Mesenchymal stem cell (in vitro differentiated cells and primary cell): ENCODE data around the gene C8A.

Experiments used
- DNase-seq: peaks from one replicate; pipeline ENCODE4 v3.0.0-alpha.2; 2013
- H2AFZ ChIP-seq: one replicate; pipeline ENCODE4 v1.6.1; 2013; ENCODE audit warnings: low read depth, mild to moderate bottlenecking, control low read depth, inconsistent platforms, low read length, moderate library complexity
- H2AK5ac ChIP-seq: 2 replicates; pipeline ENCODE4 v1.6.1; 2013; ENCODE audit warnings: low read length, moderate library complexity, mild to moderate bottlenecking, inconsistent platforms; ENCODE audit not compliant: severe bottlenecking
- H2BK120ac ChIP-seq: one replicate; pipeline ENCODE4 v1.6.1; 2013; ENCODE audit warnings: low read depth, mild to moderate bottlenecking, inconsistent platforms, low read length, moderate library complexity
- H2BK12ac ChIP-seq, 2 experiments: one replicate each; pipeline ENCODE4 v1.6.1; 2013; ENCODE audit warnings: inconsistent platforms in 2 of 2, low read length in 2 of 2, mild to moderate bottlenecking in 2 of 2, moderate library complexity in 2 of 2, control low read depth in 1 of 2
- H2BK15ac ChIP-seq: one replicate; pipeline ENCODE4 v1.6.1; 2013; ENCODE audit warnings: mild to moderate bottlenecking, low read depth, inconsistent platforms; ENCODE audit not compliant: poor library complexity, severe bottlenecking
- H2BK5ac ChIP-seq: 2 replicates; pipeline ENCODE4 v1.6.1; 2013; ENCODE audit warnings: low read depth, mild to moderate bottlenecking, low read length, control low read depth, inconsistent platforms; ENCODE audit not compliant: poor library complexity, severe bottlenecking
- H3K14ac ChIP-seq, 2 experiments: one replicate each; pipeline ENCODE4 v1.6.1; 2013; ENCODE audit warnings: inconsistent platforms in 2 of 2, low read length in 2 of 2, control low read depth in 1 of 2, mild to moderate bottlenecking in 1 of 2, moderate library complexity in 1 of 2
- H3K18ac ChIP-seq, 2 experiments: one replicate each; pipeline ENCODE4 v1.6.1; 2013; ENCODE audit warnings: inconsistent platforms in 2 of 2, low read length in 2 of 2, control low read depth in 1 of 2, low read depth in 1 of 2, mild to moderate bottlenecking in 1 of 2
- H3K23ac ChIP-seq, 2 experiments: one replicate each; pipeline ENCODE4 v1.6.1; 2013; ENCODE audit warnings: inconsistent platforms in 2 of 2, low read length in 2 of 2, mild to moderate bottlenecking in 2 of 2, moderate library complexity in 2 of 2, control low read depth in 1 of 2
- H3K27ac ChIP-seq: 2 replicates; pipeline ENCODE4 v1.5.1; 2013; ENCODE audit warnings: mild to moderate bottlenecking, moderate library complexity, low read length, control low read depth, inconsistent platforms; ENCODE audit not compliant: poor library complexity, severe bottlenecking
- H3K27me3 ChIP-seq, 2 experiments: 2 replicates each; pipeline versions ENCODE4 v1.6.1 to v1.7.0; 2013; ENCODE audit warnings: low read length in 2 of 2, mild to moderate bottlenecking in 2 of 2, moderate library complexity in 2 of 2, control low read depth in 1 of 2, inconsistent platforms in 1 of 2; ENCODE audit not compliant: control insufficient read depth in 1 of 2, insufficient read depth in 1 of 2
- H3K36me3 ChIP-seq, 2 experiments: 2 replicates each; pipeline versions ENCODE4 v1.6.1 to v1.7.0; 2013; ENCODE audit warnings: low read length in 2 of 2, control low read depth in 1 of 2, inconsistent platforms in 1 of 2, low read depth in 1 of 2, mild to moderate bottlenecking in 1 of 2; ENCODE audit not compliant: insufficient read depth in 2 of 2, control insufficient read depth in 1 of 2
- H3K4ac ChIP-seq, 2 experiments: one replicate each; pipeline ENCODE4 v1.6.1; 2013; ENCODE audit warnings: inconsistent platforms in 2 of 2, low read length in 2 of 2, mild to moderate bottlenecking in 2 of 2, moderate library complexity in 2 of 2, control low read depth in 1 of 2, low read depth in 1 of 2
- H3K4me1 ChIP-seq: 2 replicates; pipeline ENCODE4 v1.6.1; 2013; ENCODE audit warnings: low read depth, low read length, control low read depth; ENCODE audit not compliant: control insufficient read depth, insufficient read depth
- H3K4me2 ChIP-seq: 2 replicates; pipeline ENCODE4 v1.6.1; 2013; ENCODE audit warnings: low read length, mild to moderate bottlenecking, inconsistent platforms; ENCODE audit not compliant: poor library complexity, severe bottlenecking
- H3K4me3 ChIP-seq, 2 experiments: 2 replicates each; pipeline versions ENCODE4 v1.5.1 to v1.7.0; 2013; ENCODE audit warnings: low read length in 2 of 2, mild to moderate bottlenecking in 2 of 2, control low read depth in 1 of 2, low read depth in 1 of 2; ENCODE audit not compliant: insufficient read depth in 1 of 2
- H3K79me1 ChIP-seq: replicated peaks from 2 replicates; pipeline ENCODE4 v1.6.1; 2013; ENCODE audit warnings: mild to moderate bottlenecking, control low read depth, low read length, inconsistent platforms; ENCODE audit not compliant: poor library complexity, severe bottlenecking
- H3K9ac ChIP-seq: 2 replicates; pipeline ENCODE4 v1.7.0; 2013; ENCODE audit warnings: mild to moderate bottlenecking, low read length, moderate library complexity
- H3K9me3 ChIP-seq: 2 replicates; pipeline ENCODE4 v1.7.0; 2013; ENCODE audit warnings: mild to moderate bottlenecking, low read length; ENCODE audit not compliant: control insufficient read depth
- H4K8ac ChIP-seq: one replicate; pipeline ENCODE4 v1.6.1; 2013; ENCODE audit warnings: inconsistent platforms, mild to moderate bottlenecking, low read length, moderate library complexity
- H4K91ac ChIP-seq: one replicate; pipeline ENCODE4 v1.6.1; 2013; ENCODE audit warnings: mild to moderate bottlenecking, low read length, inconsistent platforms
- WGBS: methylation state at CpG from one replicate; pipeline ENCODE4 v1.1.7; 2013; ENCODE audit warnings: mixed read lengths; 5-methylcytosine and 5-hydroxymethylcytosine counted together

C8A gene

GRCh38 chr1:56933161-56933560 is 78.6 kb downstream of the C8A start:
- Histone ChIP-seq H3K4me3 (no peak overlapping the region), H3K36me3 (no peaks in the 10 kb centered on the region), H2BK5ac (no peak overlapping the region), H3K27ac (no peak overlapping the region), H3K18ac (no peak overlapping the region), H3K9ac (no peak overlapping the region), H3K27me3 (no peaks in the 10 kb centered on the region), H2AFZ (no peak overlapping the region), H3K9me3 (peaks cover 5% of the 10 kb centered on the region), H2BK120ac (no peak overlapping the region), H3K4me1 (no peaks in the 10 kb centered on the region), H3K79me1 (no peaks in the 10 kb centered on the region), H3K14ac (no peak overlapping the region), H2BK15ac (no peak overlapping the region), H3K23ac (no peak overlapping the region), H2BK12ac (no peak overlapping the region), H2AK5ac (no peak overlapping the region), H4K91ac (no peak overlapping the region), H4K8ac (no peak overlapping the region), H3K4me2 (no peak overlapping the region), H3K4ac (no peak overlapping the region)
- 51% methylated on average over 2 of the region's 2 CpGs for WGBS
- no peak for DNase-seq

DNA sequence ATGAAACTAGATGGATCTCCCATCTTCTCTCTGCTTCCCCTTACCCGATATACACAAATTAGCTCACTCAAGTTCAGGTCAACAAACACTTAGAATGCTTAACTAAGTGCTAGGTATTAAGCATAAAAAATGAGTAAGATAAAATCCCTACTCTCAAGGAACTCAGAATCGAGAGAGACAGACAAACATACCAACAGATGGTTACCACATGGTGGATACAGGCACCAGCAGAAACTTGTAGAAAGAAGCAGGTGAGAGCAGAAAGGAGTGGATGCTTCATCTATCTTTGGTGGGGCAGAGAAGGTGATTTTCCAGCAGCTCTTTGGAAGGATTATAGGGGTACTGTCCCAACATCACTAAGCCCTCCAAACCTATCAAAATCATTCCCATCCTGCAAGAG is 79.0 kb downstream of the C8A start:
- H2BK15ac ChIP-seq: no peak overlapping the region
- H2BK12ac ChIP-seq: no peak overlapping the region
- no peak overlapping the region for H3K4ac ChIP-seq
- H3K9me3 ChIP-seq: peaks cover 2% of the 10 kb centered on the region
- no peaks in the 10 kb centered on the region for H3K27me3 ChIP-seq
- H2BK120ac ChIP-seq: no peak overlapping the region
- H4K91ac ChIP-seq: no peak overlapping the region
- no peaks in the 10 kb centered on the region for H3K79me1 ChIP-seq
- H2BK5ac ChIP-seq: no peak overlapping the region
- no CpG with 5 or more reads among the region's 2 CpGs for WGBS
- no peak overlapping the region for H3K27ac ChIP-seq
- no peak overlapping the region for H4K8ac ChIP-seq
- H3K9ac ChIP-seq: no peak overlapping the region
- H3K4me2 ChIP-seq: no peak overlapping the region
- no peak overlapping the region for H3K18ac ChIP-seq
- no peaks in the 10 kb centered on the region for H3K36me3 ChIP-seq
- H3K4me1 ChIP-seq: no peaks in the 10 kb centered on the region
- H2AK5ac ChIP-seq: no peak overlapping the region
- H3K14ac ChIP-seq: no peak overlapping the region
- H2AFZ ChIP-seq: no peak overlapping the region
- H3K23ac ChIP-seq: no peak overlapping the region
- no peak overlapping the region for H3K4me3 ChIP-seq
- DNase-seq: no peak

DNA sequence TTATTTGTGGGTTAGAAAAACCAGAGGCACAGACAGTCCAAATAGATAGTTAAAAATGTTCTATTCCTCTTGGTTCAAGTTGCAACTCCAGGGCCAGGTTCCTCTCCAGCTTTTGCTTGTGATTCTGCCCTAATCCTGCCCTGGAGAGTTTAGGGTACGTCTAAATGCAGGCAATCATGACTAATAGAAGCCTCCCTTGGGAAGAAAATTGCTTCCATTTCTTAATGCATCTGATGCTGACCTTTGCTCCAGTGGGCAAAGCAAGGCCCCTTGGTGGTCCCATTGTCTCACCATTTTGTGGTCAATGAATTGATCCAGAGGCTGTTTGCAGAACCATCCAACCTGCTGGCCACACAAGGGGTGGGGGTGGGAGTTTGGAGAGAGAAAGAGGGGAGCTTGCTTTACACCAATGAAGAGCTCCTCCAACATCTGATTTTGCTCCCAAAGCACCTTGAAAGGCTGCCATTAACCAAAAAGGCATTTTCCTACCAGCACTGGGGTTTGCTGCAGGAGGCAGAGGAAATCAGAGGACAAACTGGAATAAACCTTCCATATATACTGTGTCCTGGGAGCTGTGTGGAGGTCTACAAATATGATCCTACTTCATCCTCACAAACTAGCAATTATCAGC is 79.9 kb downstream of the C8A start:
- Histone ChIP-seq H2BK12ac (no peak overlapping the region), H3K27me3 (no peaks in the 10 kb centered on the region), H2BK120ac (no peak overlapping the region), H3K23ac (no peak overlapping the region), H2BK5ac (no peak overlapping the region), H3K79me1 (no peaks in the 10 kb centered on the region), H3K14ac (no peak overlapping the region), H2AFZ (peak overlapping the region; percentile 6), H3K9me3 (no peaks in the 10 kb centered on the region), H3K4me2 (no peak overlapping the region), H3K4me1 (no peaks in the 10 kb centered on the region), H3K4me3 (peak overlapping the region in 1 of 2 experiments; percentile 40), H4K8ac (no peak overlapping the region), H4K91ac (no peak overlapping the region), H3K36me3 (no peaks in the 10 kb centered on the region), H3K18ac (no peak overlapping the region), H3K9ac (peak overlapping the region; percentile 1), H3K4ac (no peak overlapping the region), H2BK15ac (no peak overlapping the region), H3K27ac (no peak overlapping the region), H2AK5ac (no peak overlapping the region)
- no peak for DNase-seq
- 0% methylated on average over 1 of the region's 1 CpG for WGBS

DNA sequence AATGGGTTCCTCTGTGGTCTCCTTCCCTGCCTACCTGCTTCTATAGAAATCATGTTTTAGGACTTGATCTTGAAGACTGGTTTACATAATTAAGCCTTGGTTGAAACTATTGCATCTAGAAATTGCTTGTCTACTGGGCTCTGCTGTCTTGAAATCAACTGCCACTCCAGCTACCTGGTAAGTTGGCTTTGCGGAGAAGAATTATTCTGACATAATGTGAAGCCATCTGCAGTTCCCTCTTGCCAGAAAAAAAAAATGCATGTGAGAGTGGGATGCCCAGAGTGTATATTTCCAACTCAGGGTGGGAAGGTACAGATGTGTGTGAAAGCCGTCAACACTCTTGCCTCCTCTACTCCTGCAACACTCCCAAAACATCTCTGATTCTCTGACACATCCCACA is 84.0 kb downstream of the C8A start:
- Histone ChIP-seq H2AFZ (no peak overlapping the region), H2AK5ac (no peak overlapping the region), H3K27me3 (no peaks in the 10 kb centered on the region), H3K36me3 (no peaks in the 10 kb centered on the region), H3K79me1 (no peaks in the 10 kb centered on the region), H3K9me3 (no peaks in the 10 kb centered on the region), H2BK12ac (no peak overlapping the region), H3K4ac (no peak overlapping the region), H3K9ac (no peak overlapping the region), H4K91ac (no peak overlapping the region), H3K23ac (no peak overlapping the region), H2BK15ac (no peak overlapping the region), H3K27ac (no peak overlapping the region), H3K4me1 (no peaks in the 10 kb centered on the region), H3K14ac (no peak overlapping the region), H2BK120ac (no peak overlapping the region), H3K4me2 (no peak overlapping the region), H3K4me3 (no peak overlapping the region), H2BK5ac (no peak overlapping the region), H4K8ac (no peak overlapping the region), H3K18ac (no peak overlapping the region)
- DNase-seq: no peak
- WGBS: 88% methylated on average over 2 of the region's 2 CpGs
